ENCODE results near the gene G6PC2.

G6PC2 gene

DNA sequence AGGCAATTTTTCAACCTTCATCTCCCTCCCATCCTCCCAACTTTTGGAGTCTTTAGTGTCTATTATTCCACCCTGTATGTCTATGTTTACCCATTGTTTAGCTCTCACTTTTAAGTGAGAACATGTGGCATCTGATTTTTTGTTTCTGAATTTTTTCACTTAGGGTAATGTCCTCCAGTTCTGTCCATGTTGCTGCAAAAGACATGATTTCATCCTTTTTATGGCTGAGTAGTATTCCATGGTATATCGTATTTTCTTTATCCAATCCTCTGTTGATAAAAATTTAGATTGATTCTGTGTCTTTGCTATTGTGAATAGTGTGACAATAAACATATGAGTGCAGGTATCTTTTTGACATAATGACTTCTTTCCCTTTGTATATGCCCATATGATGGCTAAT lies 48.2 kb downstream of the G6PC2 start:
- no peak for DNase-seq

- DNase-seq: no peak
These were observed 50.8 kb downstream of the G6PC2 start for GRCh38 chr2:168951871-168952270.

- no peak for DNase-seq
These were observed 51.3 kb downstream of the G6PC2 start for GRCh38 chr2:168952424-168952823.

DNA sequence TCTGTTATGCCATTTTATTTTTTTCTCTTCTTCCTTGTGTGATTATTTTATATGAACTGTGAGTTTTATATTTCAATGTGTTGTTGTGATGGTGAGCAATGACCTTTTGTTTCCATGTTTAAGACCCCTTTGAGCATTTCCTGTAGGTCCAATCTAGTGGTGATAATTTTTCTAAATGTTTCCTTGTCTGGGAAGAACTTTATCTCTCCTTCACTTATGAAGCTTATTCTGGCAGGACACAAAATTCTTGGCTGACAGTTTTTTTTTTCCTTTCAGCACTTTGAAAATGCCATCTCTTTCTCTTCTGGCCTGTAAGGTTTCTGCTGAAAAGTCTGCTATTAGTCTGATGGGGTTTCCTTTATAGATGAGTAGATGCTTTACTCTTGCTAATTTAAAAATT lies 53.2 kb downstream of the G6PC2 start:
- no peak for DNase-seq

DNA sequence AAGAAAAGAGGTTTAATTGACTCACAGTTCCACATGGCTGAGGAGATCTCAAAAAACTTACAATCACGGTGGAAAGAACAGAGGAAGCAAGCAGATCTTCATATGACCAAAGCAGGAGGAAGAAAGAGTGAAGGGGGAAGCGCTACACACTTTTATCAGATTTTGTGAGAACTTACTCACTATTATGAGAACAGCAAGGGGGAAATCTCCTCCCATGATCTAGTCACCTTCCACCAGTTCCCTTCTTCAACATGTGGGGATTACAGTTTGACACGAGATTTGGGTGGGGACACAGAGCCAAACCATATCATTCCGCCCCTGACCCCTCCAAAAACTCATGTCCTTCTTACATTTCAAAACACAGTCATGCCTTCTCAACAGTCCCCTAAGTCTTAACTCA lies 54.2 kb downstream of the G6PC2 start:
- DNase-seq: no peak

DNA sequence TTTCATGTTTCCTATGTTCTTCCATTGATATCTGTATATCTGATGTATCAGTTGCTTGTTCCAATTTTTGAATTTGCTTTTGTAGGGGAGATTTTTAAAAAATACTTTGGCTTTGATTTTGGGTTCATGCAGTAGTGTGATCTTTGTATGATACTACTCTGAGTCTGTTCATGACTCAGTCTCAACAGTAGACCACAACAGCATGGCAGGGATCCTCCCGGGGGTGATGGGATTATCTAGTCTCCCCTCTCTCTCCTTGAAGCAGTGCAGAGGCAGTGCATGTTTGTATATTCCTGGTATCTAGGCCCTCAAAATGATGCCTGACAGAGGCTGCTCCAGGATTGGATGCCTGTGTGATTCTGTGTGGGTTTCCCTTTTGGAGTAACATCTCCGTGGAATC lies 55.3 kb downstream of the G6PC2 start:
- DNase-seq: no peak

All from activated CD4-positive, CD25-positive, alpha-beta regulatory T cell treated with anti-CD3 and anti-CD28 coated beads, Interleukin-2, amount 50 U/mL, for 72 hours (primary cell).